HG03439 (cell line): ENCODE data around the gene TNFRSF1A.
"Not testable (repeated sequence)": the region's sequence is repeated elsewhere in the genome, so short reads cannot be mapped to it uniquely, and the experiment has no call there.

Experiments
- ATAC-seq: cut with Tn5 transposase; IDR thresholded peaks from one replicate; pipeline ENCODE4 v1.9.1; 2021; ENCODE audit warnings: mild to moderate bottlenecking, moderate library complexity; ENCODE audit not compliant: unreplicated experiment

TNFRSF1A gene

DNA sequence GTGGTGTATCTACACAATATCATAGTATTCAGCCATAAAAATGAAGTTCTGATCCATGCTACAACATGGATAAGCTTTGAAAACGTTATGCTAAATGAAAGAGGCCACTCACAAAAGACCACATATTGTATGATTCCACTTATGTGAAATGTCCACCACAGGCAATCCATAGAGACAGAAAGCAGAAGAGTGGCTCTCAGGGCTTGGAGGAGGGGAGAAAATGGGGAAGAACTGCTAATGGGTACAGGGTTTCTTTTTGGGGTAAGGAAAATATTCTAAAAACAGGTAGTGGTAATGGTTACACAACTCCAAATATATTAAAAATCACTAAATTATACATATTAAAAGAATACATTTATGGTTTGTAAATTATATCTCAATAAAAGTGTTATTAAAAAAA is 17.0 kb upstream of the TNFRSF1A start:
- ATAC-seq: no peak

DNA sequence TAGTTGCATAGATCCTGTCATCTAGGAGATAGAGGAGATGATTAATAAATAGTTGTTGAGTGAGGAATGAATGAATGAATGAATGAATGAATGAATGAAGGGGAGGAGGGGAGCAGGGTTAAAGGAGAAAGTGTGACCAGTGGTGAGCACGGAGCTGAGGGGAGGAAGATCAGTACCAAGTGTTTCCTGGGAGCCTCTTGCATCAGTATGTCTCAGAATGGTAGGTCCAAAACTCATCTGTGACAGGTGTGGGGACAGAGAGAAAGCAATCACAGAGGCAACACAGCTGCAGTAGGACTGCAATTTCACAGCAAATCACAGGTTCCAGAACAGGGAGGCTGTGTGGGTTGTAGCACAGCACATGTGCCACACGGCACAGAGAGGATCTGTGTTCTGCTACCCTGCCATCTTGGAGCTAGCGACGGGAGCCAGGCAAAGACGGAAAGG is 14.5 kb upstream of the TNFRSF1A start:
- no peak for ATAC-seq

DNA sequence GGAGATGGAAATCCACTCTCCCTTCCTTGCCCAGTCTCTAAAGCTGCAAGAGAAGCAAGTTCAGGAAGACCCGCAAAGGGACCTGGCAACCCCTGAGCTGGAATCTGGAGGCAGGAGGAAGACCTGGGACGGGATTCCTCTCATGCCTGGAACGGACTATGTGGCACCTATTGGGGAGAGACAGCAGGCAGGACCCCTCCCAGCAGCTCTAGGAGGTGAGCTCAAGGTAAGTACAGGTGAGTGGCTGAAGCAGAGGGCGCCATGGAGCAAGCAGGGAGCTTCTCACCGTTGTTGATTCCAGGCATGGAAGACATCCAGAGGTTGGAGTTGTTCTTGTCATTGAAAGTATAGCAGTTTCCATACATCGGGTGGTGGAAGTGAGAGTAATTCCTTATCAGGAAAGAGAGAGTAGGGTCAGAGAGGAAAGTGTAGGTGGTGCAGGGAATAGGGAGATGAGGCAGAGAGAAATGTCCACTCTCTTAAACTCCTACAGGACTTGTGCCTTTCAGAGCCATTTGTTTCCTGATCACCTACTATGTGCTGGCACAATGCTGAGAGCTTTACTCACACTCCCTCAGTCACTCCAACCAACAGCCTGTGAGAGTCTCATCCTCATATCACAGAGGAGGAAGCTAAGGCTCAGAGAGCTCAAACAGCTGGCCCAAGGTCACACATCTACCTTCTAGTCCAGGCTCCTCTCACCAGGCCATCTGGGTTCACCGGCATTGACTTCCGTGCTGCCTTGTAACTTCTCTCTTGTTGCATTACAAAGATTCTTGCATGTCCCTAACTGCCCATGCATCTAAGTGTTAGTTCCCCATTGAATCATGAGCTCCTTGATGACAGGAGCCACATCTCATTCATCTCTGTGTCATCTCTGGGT is 13.9 kb upstream of the TNFRSF1A start:
- no peak for ATAC-seq

DNA sequence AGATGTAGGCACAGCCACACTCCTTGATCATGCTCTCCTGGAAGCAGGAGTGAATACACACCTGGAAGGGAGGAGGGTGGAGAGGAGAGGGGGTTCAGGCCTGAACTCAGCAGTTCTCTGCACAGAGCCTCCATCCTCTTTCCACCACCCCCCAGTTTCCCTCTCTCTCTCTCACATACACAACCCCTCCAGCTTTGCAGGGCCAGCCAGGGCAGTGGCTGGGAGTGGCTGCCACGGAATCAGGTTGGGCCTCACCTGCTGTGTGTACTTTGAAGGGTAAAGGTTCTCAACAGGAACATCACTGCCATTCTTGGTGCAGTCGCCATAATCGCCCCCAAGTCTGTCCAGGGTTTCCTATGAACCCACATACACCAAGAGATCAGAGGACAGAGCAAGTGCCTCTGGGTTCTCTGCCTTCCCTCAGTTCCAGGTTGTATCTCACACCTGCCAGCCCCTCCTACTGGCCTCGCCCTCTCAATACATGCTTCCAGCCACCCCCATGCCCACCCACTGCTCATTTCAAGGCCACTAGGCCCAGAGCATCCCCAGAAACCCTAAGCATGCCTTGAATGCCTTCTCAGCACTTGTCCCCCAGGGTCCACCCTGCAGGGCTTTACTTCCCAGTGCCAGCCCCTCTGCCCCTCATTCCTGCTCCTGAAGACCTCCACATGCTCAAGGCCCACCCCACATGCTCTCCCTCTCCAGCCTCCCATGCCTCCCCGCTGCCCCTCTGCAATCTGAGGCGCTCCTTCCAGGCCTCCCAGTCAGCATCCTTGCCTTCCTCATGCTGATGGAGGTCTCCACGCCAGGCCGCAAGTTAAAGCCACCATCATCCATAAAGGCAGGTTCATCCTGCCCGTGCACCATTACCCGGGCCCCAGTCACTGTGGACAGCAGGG is 12.9 kb upstream of the TNFRSF1A start:
- no peak for ATAC-seq

DNA sequence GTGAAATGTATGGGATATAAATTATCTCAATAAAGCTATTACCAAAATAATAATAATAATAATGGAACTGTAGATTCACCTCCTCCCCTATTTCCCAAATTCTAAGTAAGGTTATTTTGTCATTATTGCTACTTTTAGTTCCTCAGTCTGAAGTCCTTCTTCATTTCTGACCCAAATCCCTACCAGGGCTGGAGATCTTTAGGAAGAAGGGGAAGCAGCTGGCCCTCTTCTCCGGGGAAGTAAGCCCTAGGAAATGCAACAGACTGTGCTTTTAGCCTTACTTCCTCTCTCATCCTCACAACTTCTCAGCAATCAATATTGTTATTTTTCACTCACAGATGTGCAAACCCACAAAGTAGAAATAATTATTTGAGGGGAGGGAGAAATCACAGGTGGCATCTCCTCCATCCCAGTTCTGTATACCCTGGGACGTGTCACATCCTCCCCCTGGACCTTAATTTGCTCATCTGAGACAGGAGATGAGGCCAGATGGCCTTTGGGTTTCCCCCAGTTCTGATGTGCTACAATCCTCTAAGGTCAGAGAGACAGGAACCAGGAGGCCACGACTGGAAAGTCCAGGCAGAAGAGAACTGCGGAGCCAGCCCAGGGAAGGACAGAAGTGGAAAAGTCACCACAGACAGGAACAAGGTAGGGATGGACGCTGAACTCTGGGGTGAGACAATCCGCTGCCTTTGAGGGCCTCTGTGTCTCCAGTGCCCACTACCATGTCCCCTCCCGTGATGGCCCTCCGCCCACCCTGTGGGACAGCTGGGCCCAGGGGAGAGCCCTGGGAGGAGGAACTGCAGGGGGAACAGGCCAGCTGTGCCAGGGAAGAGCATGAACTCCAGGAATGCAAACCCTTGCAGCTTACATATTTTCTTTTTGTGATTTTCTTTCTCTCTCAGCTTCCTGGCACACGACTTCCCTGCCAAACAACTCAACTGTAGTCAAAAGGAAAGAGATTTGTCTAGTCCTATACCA is 10.6 kb upstream of the TNFRSF1A start:
- no peak for ATAC-seq

DNA sequence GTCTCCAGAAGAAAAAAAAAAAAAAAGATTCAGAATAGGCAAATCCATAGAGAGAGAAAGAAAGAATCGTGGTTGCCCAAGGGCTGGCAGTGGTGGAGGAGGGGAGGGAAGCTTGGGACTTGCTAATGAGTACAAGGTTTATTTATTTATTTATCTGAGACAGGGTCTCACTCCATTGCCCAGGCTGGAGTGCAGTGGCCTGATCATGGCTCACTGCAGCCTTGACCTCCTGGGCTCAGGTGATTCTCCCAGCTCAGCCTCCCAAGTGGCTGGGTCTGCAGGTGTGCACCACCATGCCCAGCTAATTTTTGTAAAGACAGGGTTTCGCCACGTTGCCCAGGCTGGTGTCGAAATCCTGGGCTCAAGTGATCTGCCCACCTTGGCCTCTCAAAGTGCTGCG is 9.7 kb upstream of the TNFRSF1A start:
- ATAC-seq: no peak

DNA sequence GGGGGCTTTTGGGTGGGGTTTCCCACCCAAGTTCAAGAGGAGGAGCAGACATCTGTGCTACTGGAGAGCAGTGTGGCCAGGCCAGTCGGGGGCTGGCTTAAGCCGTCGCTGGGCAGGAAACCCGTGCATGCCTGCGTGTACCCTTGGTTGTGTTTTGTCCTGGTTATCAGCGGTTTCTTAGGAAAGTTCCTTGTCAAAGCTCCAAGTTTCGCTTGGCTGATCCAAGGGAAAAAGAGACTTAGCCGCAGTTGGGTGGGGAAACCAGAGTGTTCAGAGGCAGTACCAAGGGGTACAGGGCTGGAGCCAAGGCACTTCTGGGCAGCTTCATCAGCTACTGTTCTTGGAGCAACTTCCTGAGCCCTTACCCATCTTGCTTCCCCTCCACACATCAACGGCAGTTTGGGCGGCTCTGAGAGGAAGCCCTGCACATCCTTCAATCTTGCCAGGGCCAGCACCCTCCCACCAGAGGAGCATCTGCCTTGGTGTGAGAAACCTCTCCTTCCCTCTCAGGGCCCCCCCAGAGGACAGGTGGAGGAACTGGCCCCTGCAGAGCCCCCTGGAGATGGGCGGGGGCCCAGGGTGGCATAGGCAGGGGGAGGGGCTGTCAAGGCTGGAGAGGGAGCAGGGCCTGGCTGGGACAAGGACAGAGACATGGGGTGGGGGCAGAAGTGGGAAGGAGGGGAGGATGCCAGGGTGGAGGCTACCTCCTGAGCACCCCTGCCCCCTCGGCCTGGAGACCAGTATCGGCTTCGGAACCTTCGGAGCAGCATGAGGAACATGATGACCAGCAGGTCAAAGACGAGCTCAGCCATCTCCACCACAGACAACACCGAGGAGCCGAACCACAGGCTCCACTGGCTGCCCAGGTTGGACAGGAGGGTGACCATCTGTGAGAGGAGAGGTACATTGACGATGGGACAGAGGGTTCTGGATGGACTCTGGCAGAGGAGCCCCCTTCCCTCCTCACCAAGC is 5.8 kb upstream of the TNFRSF1A start:
- ATAC-seq: no peak

DNA sequence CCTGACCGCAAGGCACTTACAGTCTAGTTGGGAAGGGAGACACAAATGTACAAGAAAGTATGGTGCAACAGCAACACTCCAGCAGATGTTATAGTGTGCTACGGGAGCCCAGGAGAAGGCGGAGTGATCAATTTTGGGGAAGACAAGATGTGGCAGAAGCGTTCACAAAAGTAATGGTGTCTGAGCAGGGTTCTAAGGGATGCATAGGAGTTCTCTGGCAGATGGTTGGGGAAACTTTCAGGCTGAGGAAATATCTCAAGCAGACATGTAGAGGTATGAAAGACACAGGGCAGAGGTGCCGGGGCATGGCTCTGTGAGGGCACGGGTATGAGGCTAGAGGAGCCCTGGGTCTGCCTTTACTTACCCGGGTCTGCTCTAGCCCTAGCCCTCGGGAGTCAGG is 5.1 kb upstream of the TNFRSF1A start:
- no peak for ATAC-seq

DNA sequence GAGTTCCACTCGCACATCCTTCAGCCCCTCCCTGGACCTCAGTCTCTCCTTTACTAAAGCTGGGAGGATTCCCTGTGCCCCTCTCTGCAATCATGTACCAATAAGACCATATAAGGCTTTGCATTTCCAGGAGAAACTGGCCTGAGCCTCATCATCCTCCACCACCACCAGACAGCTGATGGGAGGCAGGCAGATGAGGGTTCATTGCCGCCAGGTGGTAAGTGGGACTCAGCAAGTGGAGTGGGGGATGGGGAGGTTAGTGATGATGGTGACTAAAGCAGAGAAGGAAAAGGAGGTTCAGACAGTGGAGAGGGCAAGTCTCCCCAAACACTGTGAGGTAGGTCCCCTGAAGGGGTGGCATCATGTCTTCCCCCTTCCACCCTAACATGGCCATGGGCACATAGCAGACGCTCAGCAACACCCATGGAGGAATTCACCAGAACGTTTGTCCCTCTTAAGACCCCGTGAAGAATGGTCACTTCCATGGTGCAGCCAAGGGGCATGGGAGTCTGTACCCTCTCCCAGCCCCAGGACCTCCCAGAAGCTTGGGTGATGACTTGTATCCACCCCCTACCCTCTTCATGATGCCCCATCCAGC is 4.5 kb upstream of the TNFRSF1A start:
- ATAC-seq: no peak

DNA sequence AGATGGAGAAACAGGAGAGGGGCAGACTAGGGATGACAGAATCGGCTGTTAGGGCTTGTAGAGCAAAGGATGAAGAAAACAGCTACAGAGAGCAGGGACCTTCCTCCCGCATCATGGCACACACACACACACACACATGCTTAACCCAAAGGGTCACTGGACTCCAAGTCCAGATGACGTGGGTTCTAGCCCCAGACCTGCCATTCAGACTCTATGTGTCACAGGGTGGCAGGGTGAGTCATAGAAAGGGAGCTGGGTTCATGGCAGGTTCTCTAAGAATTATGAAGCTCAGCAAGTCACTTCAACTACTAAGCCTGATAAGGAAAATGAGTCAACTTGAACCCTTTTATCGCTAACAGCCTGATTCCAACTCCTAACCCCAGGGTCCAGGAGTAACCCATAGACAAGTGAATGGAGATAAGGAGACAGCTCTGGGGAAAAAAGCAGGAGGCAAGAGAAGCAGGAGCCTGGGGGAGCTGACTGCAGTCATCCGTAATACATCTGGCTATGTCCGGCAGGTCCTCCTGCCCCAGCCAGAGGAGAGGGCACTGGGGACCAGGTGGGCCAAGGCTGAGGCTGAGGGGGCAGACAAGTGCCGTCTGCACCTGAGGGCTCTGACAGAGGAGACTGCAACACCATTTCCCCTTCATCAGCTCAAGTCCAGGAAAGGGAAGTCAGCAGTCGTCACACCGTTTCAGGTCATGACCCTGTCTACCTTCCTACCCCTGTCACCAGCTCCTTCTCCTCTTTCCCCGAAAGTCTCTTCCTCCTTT is 3.6 kb upstream of the TNFRSF1A start:
- ATAC-seq: no peak

DNA sequence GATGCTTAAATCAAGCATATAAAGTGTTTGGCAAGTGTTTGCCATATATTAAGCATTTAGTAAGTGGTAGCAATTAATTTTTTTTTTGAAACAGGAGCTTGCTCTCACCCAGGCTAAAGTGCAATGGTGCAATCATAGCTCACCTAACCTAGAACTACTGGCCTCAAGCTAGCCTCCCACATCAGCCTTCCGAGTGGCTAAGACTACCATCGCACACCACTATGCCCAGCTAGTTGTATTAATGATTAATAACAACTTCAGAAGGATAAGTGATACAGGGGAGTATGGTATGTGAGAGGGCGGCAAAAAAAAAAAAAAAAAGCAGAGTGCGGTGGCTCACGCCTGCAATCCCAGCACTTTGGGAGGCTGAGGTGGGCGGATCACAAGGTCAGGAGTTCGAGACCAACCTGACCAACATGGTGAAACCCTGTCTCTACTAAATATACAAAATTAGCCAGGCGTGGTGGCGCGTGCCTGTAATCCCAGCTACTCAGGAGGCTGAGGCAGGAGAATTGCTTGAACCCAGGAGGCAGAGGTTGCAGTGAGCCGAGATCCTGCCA is 2.3 kb upstream of the TNFRSF1A start:
- ATAC-seq: not testable (repeated sequence)

DNA sequence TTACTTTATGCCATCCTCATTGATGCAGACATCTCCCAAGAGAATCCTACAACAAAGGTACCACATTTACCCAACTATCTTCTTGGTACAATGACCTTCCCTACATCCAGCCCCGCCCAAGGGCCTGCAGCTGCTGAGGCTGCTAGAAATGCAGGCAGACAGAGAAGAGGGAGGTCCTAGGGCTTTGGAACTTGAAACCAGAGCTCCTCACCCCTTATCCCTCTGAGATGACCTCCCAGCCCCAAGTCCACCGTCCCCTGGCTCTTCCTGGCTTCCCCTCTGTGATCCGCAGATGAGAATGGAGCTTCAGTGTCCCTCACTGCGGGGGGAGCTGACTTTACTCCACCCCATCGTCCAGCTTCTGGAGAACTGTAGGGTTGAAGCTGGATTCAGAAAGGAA is 1.6 kb upstream of the TNFRSF1A start:
- no peak for ATAC-seq

DNA sequence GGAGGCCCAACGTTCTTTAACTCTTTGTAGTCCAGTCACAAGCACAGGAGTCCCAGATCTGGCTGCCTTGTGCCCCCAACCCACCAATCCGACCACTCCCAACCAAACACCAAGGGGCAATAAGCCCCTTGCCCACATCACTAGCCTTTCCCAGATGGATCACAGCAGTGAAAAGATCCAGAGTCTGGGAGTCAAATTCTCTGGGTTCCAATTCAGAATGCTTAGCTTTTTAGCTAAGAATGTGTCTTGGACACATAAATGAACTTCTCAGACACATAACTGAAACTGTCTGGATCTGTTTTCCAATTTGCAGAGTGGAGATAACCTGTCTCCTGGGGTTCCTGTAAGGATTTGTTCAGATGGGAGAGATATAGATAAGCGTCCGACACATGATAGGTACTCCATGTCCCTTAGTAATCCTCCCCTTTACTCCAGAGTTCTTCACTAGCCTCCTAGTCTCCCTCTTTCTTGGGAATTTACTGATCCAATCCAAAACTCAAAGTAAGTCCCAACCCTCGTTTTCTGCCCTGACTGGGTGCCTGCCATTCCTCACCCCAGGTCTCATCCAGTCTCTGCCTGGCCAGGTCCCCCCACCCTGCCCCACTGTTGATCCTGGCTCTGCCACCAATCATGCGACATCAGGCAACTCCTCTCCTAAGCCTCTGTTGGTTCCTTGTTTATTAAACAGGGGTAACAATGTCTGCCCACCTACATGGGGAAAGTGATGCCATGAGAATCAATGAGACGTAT is 439 bp upstream of the TNFRSF1A start:
- no peak for ATAC-seq

DNA sequence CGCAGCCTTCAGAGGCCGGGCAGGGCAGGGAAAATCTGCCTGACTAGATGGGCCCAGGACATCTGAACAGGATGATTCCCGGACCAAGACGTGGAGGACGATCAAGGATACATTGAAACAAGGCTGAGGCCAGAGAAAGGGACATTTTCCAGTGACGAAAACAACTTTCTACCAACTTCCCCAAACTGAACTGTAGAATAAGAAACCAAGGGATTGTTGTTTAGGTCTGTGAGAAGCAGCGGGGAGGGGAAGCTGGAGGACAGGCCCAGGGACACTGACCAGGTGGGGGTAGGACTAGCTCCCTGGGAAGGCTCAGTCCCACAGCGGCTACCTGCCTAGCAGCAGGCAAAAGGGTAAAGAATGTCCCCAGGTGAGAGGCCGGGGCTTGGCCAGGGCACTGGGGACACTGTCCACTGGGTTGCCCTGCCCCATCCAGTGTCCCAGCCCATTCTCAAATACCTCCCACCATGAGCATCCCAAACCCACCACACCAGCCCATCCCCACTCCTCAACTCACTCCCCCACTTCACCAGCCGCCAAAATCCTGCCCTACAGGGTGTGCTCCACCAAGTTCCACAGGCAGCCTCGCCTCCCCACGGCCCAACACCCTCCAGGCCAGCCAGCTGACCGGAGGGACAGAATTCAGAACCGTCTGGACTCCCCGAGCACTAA is 995 bp downstream of the TNFRSF1A start:
- no peak for ATAC-seq

DNA sequence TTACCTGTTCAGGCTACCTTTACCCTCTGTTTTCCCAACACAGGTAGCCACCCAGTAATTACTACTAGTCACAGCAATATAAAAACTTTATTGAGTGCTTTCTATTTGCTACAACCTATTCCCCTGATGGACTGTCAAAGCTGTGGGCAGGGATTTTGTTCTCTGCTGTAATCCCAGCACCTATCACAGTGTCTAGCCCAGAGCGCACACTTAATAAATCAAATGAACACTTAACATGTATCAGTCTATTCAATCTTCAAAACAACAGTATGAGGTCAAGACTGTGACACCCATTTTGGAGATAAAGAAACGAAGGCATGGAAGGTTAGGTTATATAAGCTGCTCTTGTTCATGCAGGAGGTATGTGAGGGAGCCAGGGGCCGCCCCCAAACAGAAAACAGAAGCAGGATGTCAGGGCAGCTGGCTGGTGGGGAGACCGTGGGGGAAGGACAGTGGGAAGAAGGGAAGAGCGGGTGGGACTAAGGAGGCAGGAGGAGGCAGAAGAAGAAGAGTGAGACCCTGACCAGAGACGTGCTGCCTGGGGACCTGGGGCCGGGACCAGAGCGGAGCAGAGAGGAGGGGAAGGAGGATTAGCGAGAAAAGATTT is 1.7 kb downstream of the TNFRSF1A start:
- ATAC-seq: no peak

DNA sequence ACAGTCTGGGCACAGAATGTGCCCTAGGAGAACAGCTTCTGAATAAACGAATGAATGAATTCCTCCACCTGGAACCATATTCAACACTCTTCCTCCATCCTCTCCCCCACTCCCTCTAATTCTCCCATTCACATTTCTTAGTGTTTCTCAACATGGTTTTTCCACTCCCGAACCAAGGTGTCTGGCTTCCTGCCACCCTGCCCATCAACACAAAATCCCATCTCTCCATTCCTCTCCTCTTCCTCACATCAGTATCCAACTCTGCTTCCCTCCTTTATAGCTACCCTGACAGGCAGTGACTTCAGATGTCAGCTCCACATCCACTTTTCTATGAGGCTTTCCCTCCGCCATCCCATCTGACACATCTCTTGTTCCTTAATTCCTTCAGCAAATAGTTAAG is 2.9 kb downstream of the TNFRSF1A start:
- no peak for ATAC-seq
